ENCODE measurements around the gene MVK. TPM values are rescaled to one million over a fixed set of nuclear protein-coding genes. Genes with fewer than 3 reads are reported as not detected.

MVK gene
- total and polyA plus RNA-seq, 2 experiments from 2014 or later: 16.7 to 40.1 TPM

DNA sequence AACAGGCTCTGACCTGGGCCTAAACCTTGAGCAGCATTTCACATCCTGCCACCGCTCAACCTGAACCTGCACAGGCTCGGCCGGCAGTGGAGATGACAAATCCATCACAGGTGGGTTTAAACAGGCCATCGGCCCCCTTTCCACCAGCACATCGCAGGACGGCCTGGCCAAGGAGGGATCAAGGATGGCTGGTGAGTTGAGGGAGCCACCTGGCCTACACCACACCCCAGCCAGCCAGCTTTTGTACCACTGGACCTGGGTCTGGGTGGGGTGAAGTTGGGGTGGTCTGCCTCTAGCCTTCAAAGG lies 14.4 kb upstream of the MVK start:
- peaks cover 8% of the 10 kb centered on the region; the same call in 2 of the 3 replicates for H3K4me1 Mint-ChIP-seq

More for the DNA sequence above, 14.4 kb upstream of the MVK start:
- H3K36me3 Mint-ChIP-seq (ENCODE audit: low read depth): peaks cover 13% of the 10 kb centered on the region
- H3K9me2 ChIP-seq (ENCODE audit: insufficient read depth): no peaks in the 10 kb centered on the region
- DNase-seq (ENCODE audit: low spot score) (no peak), ATAC-seq (no peak)
- H3K4me3 Mint-ChIP-seq: no peak overlapping the region
- H3K9me3 Mint-ChIP-seq: no peaks in the 10 kb centered on the region
- no peak for TF ChIP-seq EZH2 (IDR thresholded peaks at IDR 0.05; ENCODE audit: low read depth, unreplicated experiment)
- TF ChIP-seq POLR2AphosphoS5 (IDR thresholded peaks at IDR 0.05; ENCODE audit: low read depth): no peak
- TF ChIP-seq NANOG (IDR thresholded peaks at IDR 0.05; ENCODE audit: borderline replicate concordance): no peak
- TF ChIP-seq CREB1 (CRISPR knock-in tag; IDR thresholded peaks at IDR 0.05; ENCODE audit: low read depth): no peak
- no peak for TF ChIP-seq ZNF462 (CRISPR knock-in tag; IDR thresholded peaks at IDR 0.05)
- TF ChIP-seq JUNB (IDR thresholded peaks at IDR 0.05; ENCODE audit: unreplicated experiment): no peak
- no peak for TF ChIP-seq ZNF331 (CRISPR knock-in tag; IDR thresholded peaks at IDR 0.05; ENCODE audit: low read depth)
- TF ChIP-seq, protein P1, sequence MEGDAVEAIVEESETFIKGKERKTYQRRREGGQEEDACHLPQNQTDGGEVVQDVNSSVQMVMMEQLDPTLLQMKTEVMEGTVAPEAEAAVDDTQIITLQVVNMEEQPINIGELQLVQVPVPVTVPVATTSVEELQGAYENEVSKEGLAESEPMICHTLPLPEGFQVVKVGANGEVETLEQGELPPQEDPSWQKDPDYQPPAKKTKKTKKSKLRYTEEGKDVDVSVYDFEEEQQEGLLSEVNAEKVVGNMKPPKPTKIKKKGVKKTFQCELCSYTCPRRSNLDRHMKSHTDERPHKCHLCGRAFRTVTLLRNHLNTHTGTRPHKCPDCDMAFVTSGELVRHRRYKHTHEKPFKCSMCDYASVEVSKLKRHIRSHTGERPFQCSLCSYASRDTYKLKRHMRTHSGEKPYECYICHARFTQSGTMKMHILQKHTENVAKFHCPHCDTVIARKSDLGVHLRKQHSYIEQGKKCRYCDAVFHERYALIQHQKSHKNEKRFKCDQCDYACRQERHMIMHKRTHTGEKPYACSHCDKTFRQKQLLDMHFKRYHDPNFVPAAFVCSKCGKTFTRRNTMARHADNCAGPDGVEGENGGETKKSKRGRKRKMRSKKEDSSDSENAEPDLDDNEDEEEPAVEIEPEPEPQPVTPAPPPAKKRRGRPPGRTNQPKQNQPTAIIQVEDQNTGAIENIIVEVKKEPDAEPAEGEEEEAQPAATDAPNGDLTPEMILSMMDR (conservative IDR thresholded peaks at IDR 0.05; ENCODE audit: low read depth in 2 of 2): no peak
- no peak for TF ChIP-seq ETS1 (IDR thresholded peaks at IDR 0.05)
- no peak for TF ChIP-seq ZNF114 (CRISPR knock-in tag; IDR thresholded peaks at IDR 0.05)
- TF ChIP-seq STAT1 (IDR thresholded peaks at IDR 0.05; ENCODE audit: unreplicated experiment): no peak
- no peak for TF ChIP-seq REST (IDR thresholded peaks at IDR 0.05; ENCODE audit: unreplicated experiment)
- TF ChIP-seq EZH2phosphoT487 (IDR thresholded peaks at IDR 0.05; ENCODE audit: unreplicated experiment): no peak
- no peak overlapping the region for H3K27ac Mint-ChIP-seq
- H3K27ac ChIP-seq (ENCODE audit: low read depth): no peak overlapping the region
- no peaks in the 10 kb centered on the region for H3F3A ChIP-seq (replicated peaks; ENCODE audit: low read depth)
- no peak overlapping the region for H3K4me2 ChIP-seq
- no peaks in the 10 kb centered on the region for H3K79me2 ChIP-seq (replicated peaks; ENCODE audit: insufficient read depth)
- peaks cover 6% of the 10 kb centered on the region for H3K27me3 Mint-ChIP-seq (ENCODE audit: insufficient read depth, low read depth, poor library complexity)
- no peak overlapping the region for H3K4me3 ChIP-seq
- H3K27me3 ChIP-seq (ENCODE audit: insufficient read depth): no peaks in the 10 kb centered on the region
- H3K4me1 ChIP-seq (ENCODE audit: insufficient read depth): no peaks in the 10 kb centered on the region
- no peaks in the 10 kb centered on the region for H4K20me1 ChIP-seq (replicated peaks; ENCODE audit: insufficient read depth)
- no peak overlapping the region for H2AFZ ChIP-seq
- H3K36me3 ChIP-seq (ENCODE audit: insufficient read depth): no peaks in the 10 kb centered on the region
